ENCODE results near the gene FAM9C.

DNA sequence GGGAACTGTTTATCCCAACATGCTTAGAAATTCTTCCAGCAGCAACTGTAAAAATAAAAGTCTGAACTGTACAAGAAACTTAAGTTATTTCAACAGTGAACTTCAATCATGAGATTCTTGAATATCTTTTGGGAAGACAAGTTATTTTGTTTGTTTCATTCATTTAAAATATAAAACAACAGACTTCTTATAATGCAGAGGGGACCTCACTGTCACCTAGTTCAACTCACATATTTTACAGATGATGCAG is 14.9 kb downstream of the FAM9C start:
- TF ChIP-seq POLR2A (IDR thresholded peaks at IDR 0.05; ENCODE audit: borderline replicate concordance, extremely low read depth, insufficient read depth, insufficient read length) = no peak
- no peak for TF ChIP-seq SIN3A (IDR thresholded peaks at IDR 0.05; ENCODE audit: low read depth)
- TF ChIP-seq, protein P1, sequence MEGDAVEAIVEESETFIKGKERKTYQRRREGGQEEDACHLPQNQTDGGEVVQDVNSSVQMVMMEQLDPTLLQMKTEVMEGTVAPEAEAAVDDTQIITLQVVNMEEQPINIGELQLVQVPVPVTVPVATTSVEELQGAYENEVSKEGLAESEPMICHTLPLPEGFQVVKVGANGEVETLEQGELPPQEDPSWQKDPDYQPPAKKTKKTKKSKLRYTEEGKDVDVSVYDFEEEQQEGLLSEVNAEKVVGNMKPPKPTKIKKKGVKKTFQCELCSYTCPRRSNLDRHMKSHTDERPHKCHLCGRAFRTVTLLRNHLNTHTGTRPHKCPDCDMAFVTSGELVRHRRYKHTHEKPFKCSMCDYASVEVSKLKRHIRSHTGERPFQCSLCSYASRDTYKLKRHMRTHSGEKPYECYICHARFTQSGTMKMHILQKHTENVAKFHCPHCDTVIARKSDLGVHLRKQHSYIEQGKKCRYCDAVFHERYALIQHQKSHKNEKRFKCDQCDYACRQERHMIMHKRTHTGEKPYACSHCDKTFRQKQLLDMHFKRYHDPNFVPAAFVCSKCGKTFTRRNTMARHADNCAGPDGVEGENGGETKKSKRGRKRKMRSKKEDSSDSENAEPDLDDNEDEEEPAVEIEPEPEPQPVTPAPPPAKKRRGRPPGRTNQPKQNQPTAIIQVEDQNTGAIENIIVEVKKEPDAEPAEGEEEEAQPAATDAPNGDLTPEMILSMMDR (IDR thresholded peaks at IDR 0.05 in 2 of 3, conservative IDR thresholded peaks at IDR 0.05 in 1 of 3; ENCODE audit: borderline replicate concordance in 1 of 3, insufficient read depth in 1 of 3, low read depth in 2 of 3, low read length in 2 of 3) = no peak
- TF ChIP-seq JUND (IDR thresholded peaks at IDR 0.05) = no peak
- TF ChIP-seq, protein P2, sequence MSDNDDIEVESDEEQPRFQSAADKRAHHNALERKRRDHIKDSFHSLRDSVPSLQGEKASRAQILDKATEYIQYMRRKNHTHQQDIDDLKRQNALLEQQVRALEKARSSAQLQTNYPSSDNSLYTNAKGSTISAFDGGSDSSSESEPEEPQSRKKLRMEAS (IDR thresholded peaks at IDR 0.05) = no peak
- TF ChIP-seq EZH2phosphoT487 (IDR thresholded peaks at IDR 0.05; ENCODE audit: borderline replicate concordance) = no peak
- TF ChIP-seq, protein P3, sequence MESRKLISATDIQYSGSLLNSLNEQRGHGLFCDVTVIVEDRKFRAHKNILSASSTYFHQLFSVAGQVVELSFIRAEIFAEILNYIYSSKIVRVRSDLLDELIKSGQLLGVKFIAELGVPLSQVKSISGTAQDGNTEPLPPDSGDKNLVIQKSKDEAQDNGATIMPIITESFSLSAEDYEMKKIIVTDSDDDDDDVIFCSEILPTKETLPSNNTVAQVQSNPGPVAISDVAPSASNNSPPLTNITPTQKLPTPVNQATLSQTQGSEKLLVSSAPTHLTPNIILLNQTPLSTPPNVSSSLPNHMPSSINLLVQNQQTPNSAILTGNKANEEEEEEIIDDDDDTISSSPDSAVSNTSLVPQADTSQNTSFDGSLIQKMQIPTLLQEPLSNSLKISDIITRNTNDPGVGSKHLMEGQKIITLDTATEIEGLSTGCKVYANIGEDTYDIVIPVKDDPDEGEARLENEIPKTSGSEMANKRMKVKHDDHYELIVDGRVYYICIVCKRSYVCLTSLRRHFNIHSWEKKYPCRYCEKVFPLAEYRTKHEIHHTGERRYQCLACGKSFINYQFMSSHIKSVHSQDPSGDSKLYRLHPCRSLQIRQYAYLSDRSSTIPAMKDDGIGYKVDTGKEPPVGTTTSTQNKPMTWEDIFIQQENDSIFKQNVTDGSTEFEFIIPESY (IDR thresholded peaks at IDR 0.05; ENCODE audit: extremely low read depth, insufficient replicate concordance, low read length) = no peak
- 0 out of 2 replicates have a peak, but pooled peaks have one; percentile 4 for TF ChIP-seq RAD21 (IDR thresholded peaks at IDR 0.05; ENCODE audit: low read depth)
